ENCODE data around the gene DDX19B. TPM values are rescaled to one million over a fixed set of nuclear protein-coding genes. Genes with fewer than 3 reads are reported as not detected.

DDX19B gene
- total RNA-seq, 1 experiment from 2014 or later, result 38.4 TPM

DNA sequence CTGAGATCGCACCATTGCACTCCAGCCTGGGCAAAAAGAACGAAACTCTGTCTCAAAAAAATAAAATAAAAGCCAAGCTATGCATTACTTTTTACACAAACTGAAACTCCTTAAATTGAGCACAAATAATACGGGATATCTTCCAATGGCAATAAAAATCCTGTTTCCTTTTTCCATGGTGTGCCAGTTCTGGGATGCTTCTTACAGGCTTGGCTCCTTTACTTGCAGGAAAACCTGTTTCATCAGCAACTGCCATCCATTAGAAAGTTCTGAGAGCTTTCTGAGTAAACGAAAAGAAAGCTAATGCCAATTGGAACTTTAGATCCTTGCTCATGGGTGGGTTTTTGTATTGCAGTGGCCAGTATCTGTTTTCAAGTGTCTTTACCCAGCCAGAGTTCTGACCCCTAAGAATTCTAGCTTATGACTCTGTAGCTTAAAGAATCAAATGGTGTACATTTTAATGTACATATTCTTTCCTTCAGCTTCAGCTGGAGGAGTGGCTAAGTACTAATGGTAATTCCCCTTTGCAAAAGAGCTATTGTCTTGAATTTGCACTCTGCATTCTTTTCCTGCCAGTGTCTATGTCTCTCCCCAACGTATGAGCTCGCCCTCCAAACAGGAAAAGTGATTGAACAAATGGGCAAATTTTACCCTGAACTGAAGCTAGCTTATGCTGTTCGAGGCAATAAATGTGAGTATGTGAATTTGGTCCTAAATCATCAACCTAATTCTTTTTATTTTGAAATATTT, 26.2 kb downstream of the DDX19B start (continued):
- TF ChIP-seq, protein P1, sequence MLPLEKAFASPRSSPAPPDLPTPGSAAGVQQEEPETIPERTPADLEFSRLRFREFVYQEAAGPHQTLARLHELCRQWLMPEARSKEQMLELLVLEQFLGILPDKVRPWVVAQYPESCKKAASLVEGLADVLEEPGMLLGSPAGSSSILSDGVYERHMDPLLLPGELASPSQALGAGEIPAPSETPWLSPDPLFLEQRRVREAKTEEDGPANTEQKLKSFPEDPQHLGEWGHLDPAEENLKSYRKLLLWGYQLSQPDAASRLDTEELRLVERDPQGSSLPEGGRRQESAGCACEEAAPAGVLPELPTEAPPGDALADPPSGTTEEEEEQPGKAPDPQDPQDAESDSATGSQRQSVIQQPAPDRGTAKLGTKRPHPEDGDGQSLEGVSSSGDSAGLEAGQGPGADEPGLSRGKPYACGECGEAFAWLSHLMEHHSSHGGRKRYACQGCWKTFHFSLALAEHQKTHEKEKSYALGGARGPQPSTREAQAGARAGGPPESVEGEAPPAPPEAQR (CRISPR knock-in tag; IDR thresholded peaks at IDR 0.05), result no peak
- TF ChIP-seq ZNF423 (CRISPR knock-in tag; IDR thresholded peaks at IDR 0.05), result no peak
- TF ChIP-seq, protein P2, sequence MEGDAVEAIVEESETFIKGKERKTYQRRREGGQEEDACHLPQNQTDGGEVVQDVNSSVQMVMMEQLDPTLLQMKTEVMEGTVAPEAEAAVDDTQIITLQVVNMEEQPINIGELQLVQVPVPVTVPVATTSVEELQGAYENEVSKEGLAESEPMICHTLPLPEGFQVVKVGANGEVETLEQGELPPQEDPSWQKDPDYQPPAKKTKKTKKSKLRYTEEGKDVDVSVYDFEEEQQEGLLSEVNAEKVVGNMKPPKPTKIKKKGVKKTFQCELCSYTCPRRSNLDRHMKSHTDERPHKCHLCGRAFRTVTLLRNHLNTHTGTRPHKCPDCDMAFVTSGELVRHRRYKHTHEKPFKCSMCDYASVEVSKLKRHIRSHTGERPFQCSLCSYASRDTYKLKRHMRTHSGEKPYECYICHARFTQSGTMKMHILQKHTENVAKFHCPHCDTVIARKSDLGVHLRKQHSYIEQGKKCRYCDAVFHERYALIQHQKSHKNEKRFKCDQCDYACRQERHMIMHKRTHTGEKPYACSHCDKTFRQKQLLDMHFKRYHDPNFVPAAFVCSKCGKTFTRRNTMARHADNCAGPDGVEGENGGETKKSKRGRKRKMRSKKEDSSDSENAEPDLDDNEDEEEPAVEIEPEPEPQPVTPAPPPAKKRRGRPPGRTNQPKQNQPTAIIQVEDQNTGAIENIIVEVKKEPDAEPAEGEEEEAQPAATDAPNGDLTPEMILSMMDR (IDR thresholded peaks at IDR 0.05), result no peak
- TF ChIP-seq ZNF138 (CRISPR knock-in tag; conservative IDR thresholded peaks at IDR 0.05), result no peak
- TF ChIP-seq, protein P3, sequence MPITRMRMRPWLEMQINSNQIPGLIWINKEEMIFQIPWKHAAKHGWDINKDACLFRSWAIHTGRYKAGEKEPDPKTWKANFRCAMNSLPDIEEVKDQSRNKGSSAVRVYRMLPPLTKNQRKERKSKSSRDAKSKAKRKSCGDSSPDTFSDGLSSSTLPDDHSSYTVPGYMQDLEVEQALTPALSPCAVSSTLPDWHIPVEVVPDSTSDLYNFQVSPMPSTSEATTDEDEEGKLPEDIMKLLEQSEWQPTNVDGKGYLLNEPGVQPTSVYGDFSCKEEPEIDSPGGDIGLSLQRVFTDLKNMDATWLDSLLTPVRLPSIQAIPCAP (CRISPR knock-in tag; IDR thresholded peaks at IDR 0.05), result no peak
- TF ChIP-seq, protein P4, sequence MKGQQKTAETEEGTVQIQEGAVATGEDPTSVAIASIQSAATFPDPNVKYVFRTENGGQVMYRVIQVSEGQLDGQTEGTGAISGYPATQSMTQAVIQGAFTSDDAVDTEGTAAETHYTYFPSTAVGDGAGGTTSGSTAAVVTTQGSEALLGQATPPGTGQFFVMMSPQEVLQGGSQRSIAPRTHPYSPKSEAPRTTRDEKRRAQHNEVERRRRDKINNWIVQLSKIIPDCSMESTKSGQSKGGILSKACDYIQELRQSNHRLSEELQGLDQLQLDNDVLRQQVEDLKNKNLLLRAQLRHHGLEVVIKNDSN (CRISPR knock-in tag; IDR thresholded peaks at IDR 0.05), result no peak
- no peak for TF ChIP-seq ATF2 (CRISPR knock-in tag; IDR thresholded peaks at IDR 0.05; ENCODE audit: borderline replicate concordance, low read depth)
- no peak for TF ChIP-seq USF2 (CRISPR knock-in tag; IDR thresholded peaks at IDR 0.05)

DNA sequence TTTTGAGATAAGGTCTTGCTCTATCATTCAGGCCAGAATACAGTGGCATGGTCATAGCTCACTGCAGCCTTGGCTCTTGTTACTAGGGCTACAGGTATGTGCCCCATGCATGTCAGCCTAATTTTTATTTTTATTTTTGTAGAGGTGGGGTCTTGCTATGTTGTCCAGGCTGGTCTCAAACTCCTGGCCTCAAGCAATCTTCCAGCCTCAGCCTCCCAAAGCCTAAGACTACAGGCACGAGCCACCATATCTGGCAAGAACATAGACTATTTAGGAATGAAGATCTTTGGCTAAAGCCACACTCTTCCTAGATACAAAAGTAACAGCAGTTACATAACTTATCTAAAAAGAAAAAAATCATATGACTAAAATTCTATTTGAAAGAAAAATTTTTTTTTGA, 32.1 kb downstream of the DDX19B start:
- H3K4me1 Mint-ChIP-seq, result no peaks in the 10 kb centered on the region
- CTCF ChIA-PET, result interaction anchor here (0.9 to 2.1 kb wide), 7 partner anchors 9 to 140 kb away, joined by 3 to 14 read pairs (median 4); partner anchors contain the start of gene DDX19A
- H3K4me3 Mint-ChIP-seq, result no peak overlapping the region
- DNase-seq (ENCODE audit: low spot score), result no peak
- no peaks in the 10 kb centered on the region for H3K9me3 Mint-ChIP-seq
- H3K36me3 Mint-ChIP-seq, result peaks cover 33% of the 10 kb centered on the region
- no peak for TF ChIP-seq ZNF425 (CRISPR knock-in tag; conservative IDR thresholded peaks at IDR 0.05)
- TF ChIP-seq, protein P1 (CRISPR knock-in tag; IDR thresholded peaks at IDR 0.05), result no peak
- TF ChIP-seq, protein P5, sequence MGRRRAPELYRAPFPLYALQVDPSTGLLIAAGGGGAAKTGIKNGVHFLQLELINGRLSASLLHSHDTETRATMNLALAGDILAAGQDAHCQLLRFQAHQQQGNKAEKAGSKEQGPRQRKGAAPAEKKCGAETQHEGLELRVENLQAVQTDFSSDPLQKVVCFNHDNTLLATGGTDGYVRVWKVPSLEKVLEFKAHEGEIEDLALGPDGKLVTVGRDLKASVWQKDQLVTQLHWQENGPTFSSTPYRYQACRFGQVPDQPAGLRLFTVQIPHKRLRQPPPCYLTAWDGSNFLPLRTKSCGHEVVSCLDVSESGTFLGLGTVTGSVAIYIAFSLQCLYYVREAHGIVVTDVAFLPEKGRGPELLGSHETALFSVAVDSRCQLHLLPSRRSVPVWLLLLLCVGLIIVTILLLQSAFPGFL (CRISPR knock-in tag; IDR thresholded peaks at IDR 0.05; ENCODE audit: borderline replicate concordance), result no peak
- TF ChIP-seq ATF2 (CRISPR knock-in tag; IDR thresholded peaks at IDR 0.05; ENCODE audit: borderline replicate concordance, low read depth), result no peak
- TF ChIP-seq TP53 (CRISPR knock-in tag; IDR thresholded peaks at IDR 0.05), result no peak
- no peak for TF ChIP-seq SMAD4 (CRISPR knock-in tag; IDR thresholded peaks at IDR 0.05)
- no peak for TF ChIP-seq NR1H2 (CRISPR knock-in tag; IDR thresholded peaks at IDR 0.05)
- TF ChIP-seq RELA (CRISPR knock-in tag; IDR thresholded peaks at IDR 0.05; ENCODE audit: borderline replicate concordance), result no peak
- TF ChIP-seq ETV6 (CRISPR knock-in tag; IDR thresholded peaks at IDR 0.05), result no peak
- POLR2A ChIA-PET, result no interaction called here
- no peak for ATAC-seq
- H3K27me3 Mint-ChIP-seq (ENCODE audit: low read depth), result no peaks in the 10 kb centered on the region
- H3K27ac Mint-ChIP-seq, result no peak overlapping the region

All from WTC11 (cell line).